ENCODE data around the gene ATL2.

- TF ChIP-seq POLR2AphosphoS5 (IDR thresholded peaks at IDR 0.05; ENCODE audit: low read depth, low read length) (no peak), POLR2A (IDR thresholded peaks at IDR 0.05; ENCODE audit: low read depth, low read length) (no peak), TAF1 (IDR thresholded peaks at IDR 0.05; ENCODE audit: borderline replicate concordance, low read depth, low read length) (no peak)
Observed at GRCh38 chr2:38290332-38290731, 86.7 kb downstream of the ATL2 start.

All from GM12892 (cell line).